MM.1S (cell line): ENCODE data around the gene SHISA7.

ENCODE experiments used
- DNase-seq: peaks from one replicate; pipeline ENCODE4 v3.0.0-alpha.2; 2015
- H2AFZ ChIP-seq: fragments of 300-600 bp; sonication (generic); 2 replicates; pipeline ENCODE4 v1.6.0; 2016; ENCODE audit warnings: antibody characterized with exemption, low read length
- H3F3A ChIP-seq: fragments of 300-600 bp; sonication (generic); 2 replicates; pipeline ENCODE4 v1.6.1; 2016; ENCODE audit warnings: mild to moderate bottlenecking, antibody characterized with exemption, low read length, moderate library complexity, mixed read lengths; ENCODE audit not compliant: insufficient read depth
- H3K27ac ChIP-seq: fragments of 300-600 bp; sonication (generic); 2 replicates; pipeline ENCODE4 v1.5.1; 2016; ENCODE audit warnings: mild to moderate bottlenecking, low read length
- H3K27me3 ChIP-seq: fragments of 300-600 bp; sonication (generic); replicated peaks from 2 replicates; pipeline ENCODE4 v1.6.0; 2016; ENCODE audit warnings: low read length; ENCODE audit not compliant: insufficient read depth
- H3K36me3 ChIP-seq: fragments of 300-600 bp; sonication (generic); replicated peaks from 2 replicates; pipeline ENCODE4 v1.6.1; 2016; ENCODE audit warnings: mild to moderate bottlenecking, low read length, mixed read lengths; ENCODE audit not compliant: insufficient read depth
- H3K4me1 ChIP-seq: fragments of 300-600 bp; sonication (generic); 2 replicates; pipeline ENCODE4 v1.6.1; 2016; ENCODE audit warnings: low read length, mixed read lengths
- H3K4me2 ChIP-seq: fragments of 300-600 bp; sonication (generic); 2 replicates; pipeline ENCODE4 v1.6.0; 2016; ENCODE audit warnings: low read depth, low read length
- H3K4me3 ChIP-seq: fragments of 300-600 bp; sonication (generic); 2 replicates; pipeline ENCODE4 v1.5.1; 2016; ENCODE audit warnings: low read length, mixed read lengths
- H3K79me2 ChIP-seq: fragments of 300-600 bp; sonication (generic); 2 replicates; pipeline ENCODE4 v1.6.1; 2016; ENCODE audit warnings: mixed run types, low read length, mixed read lengths
- H3K9ac ChIP-seq: fragments of 300-600 bp; sonication (generic); 2 replicates; pipeline ENCODE4 v1.6.1; 2016; ENCODE audit warnings: low read length, mixed read lengths
- H3K9me2 ChIP-seq: fragments of 300-600 bp; sonication (generic); replicated peaks from 2 replicates; pipeline ENCODE4 v1.6.1; 2016; ENCODE audit warnings: mild to moderate bottlenecking, low read length, mixed read lengths; ENCODE audit not compliant: insufficient read depth
- H3K9me3 ChIP-seq: fragments of 300-600 bp; sonication (generic); replicated peaks from 2 replicates; pipeline ENCODE4 v1.6.1; 2016; ENCODE audit warnings: mild to moderate bottlenecking, low read length, mixed read lengths; ENCODE audit not compliant: insufficient read depth
- H4K20me1 ChIP-seq: fragments of 300-600 bp; sonication (generic); 2 replicates; pipeline ENCODE4 v1.6.1; 2016; ENCODE audit warnings: mild to moderate bottlenecking, low read length, moderate library complexity, mixed read lengths; ENCODE audit not compliant: insufficient read depth
- CTCF ChIP-seq: fragments of 300-600 bp; sonication (generic); IDR thresholded peaks from 2 replicates; pipeline ENCODE4 v1.5.1; 2016; ENCODE audit warnings: antibody characterized with exemption, low read length, mixed read lengths
- EZH2 ChIP-seq: fragments of 300-600 bp; sonication (generic); optimal IDR thresholded peaks from 2 replicates; pipeline ENCODE3; 2017; ENCODE audit warnings: low read depth, mild to moderate bottlenecking, antibody characterized with exemption, low read length, mixed read lengths
- EZH2phosphoT487 ChIP-seq: fragments of 300-600 bp; sonication (generic); IDR thresholded peaks from 2 replicates; pipeline ENCODE4 v1.6.1; 2018; ENCODE audit warnings: antibody characterized with exemption, low read length

Gene SHISA7

GRCh38 chr19:55398200-55398925 is 44.7 kb downstream of the SHISA7 start:
- no peak overlapping the region for H3K4me2 ChIP-seq
- H2AFZ ChIP-seq, result no peak overlapping the region
- peaks cover 31% of the 10 kb centered on the region for H3F3A ChIP-seq
- no peaks in the 10 kb centered on the region for H3K27me3 ChIP-seq
- DNase-seq, result no peak
- no peak for TF ChIP-seq EZH2
- no peak for TF ChIP-seq CTCF
- no peak for TF ChIP-seq EZH2phosphoT487
- 0 out of 2 replicates have a peak, but pooled peaks cover 8% of the 10 kb centered on the region for H4K20me1 ChIP-seq
- H3K9ac ChIP-seq, result no peak overlapping the region
- no peaks in the 10 kb centered on the region for H3K9me2 ChIP-seq
- peaks cover 11% of the 10 kb centered on the region; the same call in 1 of the 2 replicates for H3K36me3 ChIP-seq
- no peaks in the 10 kb centered on the region for H3K4me1 ChIP-seq
- H3K4me3 ChIP-seq, result no peak overlapping the region
- peaks cover 11% of the 10 kb centered on the region for H3K79me2 ChIP-seq
- no peaks in the 10 kb centered on the region for H3K9me3 ChIP-seq
- H3K27ac ChIP-seq, result no peak overlapping the region

DNA sequence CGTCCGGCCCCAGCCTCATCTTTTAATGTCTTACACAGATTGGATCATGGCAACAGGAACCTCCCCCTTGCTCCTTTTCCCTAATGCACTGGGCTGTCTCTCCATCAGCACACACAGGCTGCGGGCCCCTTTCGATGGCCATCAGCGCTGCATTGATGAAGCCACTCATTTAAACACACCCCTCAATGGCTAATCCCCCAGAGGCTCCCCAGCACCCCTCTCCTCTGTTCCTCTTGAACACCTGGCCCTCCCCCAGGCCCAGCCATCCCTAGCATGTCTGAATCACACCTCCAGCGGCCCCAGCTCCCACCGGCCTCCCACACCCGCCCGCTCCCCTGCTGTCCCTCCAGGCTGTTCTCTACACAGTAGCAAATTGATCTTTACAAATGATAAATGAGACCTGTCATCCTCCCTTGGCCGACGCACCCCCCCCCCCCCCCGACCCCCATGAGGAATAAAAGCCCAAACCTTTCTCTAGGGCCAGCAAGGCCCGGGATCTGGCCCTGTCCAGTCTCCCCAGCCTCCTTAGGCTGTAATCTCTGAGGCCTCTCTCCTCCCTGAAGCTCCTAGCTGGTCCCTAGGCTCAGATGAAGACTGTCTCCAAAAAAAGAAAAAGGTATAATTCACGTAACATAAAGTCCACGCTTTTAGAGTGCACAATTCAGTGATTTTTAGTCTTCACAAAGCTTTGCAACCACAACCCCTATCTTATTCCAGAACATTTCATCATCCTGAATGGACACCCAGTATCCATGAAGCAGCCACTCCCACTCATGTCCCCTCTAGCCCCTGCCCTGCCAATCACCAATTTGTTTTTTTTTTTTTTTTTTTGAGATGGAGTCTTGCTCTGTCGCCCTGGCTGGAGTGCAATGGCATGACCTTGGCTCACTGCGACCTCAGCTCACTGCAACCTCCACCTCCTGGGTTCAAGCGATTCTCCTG is 50.0 kb downstream of the SHISA7 start:
- H4K20me1 ChIP-seq, result peaks cover 21% of the 10 kb centered on the region
- no peak overlapping the region for H3K4me2 ChIP-seq
- H2AFZ ChIP-seq, result no peak overlapping the region
- H3K9me2 ChIP-seq, result no peaks in the 10 kb centered on the region
- H3K79me2 ChIP-seq, result peaks cover 15% of the 10 kb centered on the region
- no peaks in the 10 kb centered on the region for H3K27me3 ChIP-seq
- no peaks in the 10 kb centered on the region for H3K9me3 ChIP-seq
- H3K4me3 ChIP-seq, result no peak overlapping the region
- TF ChIP-seq EZH2, result no peak
- no peak for TF ChIP-seq CTCF
- TF ChIP-seq EZH2phosphoT487, result no peak
- DNase-seq, result no peak
- peaks cover 6% of the 10 kb centered on the region; the same call in 1 of the 2 replicates for H3K36me3 ChIP-seq
- H3K4me1 ChIP-seq, result no peaks in the 10 kb centered on the region
- peaks cover 40% of the 10 kb centered on the region for H3F3A ChIP-seq
- no peak overlapping the region for H3K9ac ChIP-seq
- H3K27ac ChIP-seq, result no peak overlapping the region

GRCh38 chr19:55391702-55392615 is 51.1 kb downstream of the SHISA7 start:
- Histone ChIP-seq H3F3A (peaks cover 50% of the 10 kb centered on the region), H3K4me2 (no peak overlapping the region), H3K27ac (no peak overlapping the region), H3K9ac (no peak overlapping the region), H3K4me1 (peaks cover 6% of the 10 kb centered on the region), H3K9me3 (no peaks in the 10 kb centered on the region), H3K27me3 (no peaks in the 10 kb centered on the region), H3K36me3 (peaks cover 15% of the 10 kb centered on the region), H2AFZ (no peak overlapping the region), H3K9me2 (no peaks in the 10 kb centered on the region), H4K20me1 (peaks cover 32% of the 10 kb centered on the region), H3K79me2 (peaks cover 26% of the 10 kb centered on the region), H3K4me3 (no peak overlapping the region)
- TF ChIP-seq EZH2phosphoT487 (no peak), CTCF (no peak), EZH2 (no peak)
- DNase-seq, result no peak
